Endothelial cell (in vitro differentiated cells): Measurements from ENCODE around the gene PARD3. TPM values are rescaled to one million over a fixed set of nuclear protein-coding genes. Genes with fewer than 3 reads are reported as not detected.

Experiments used
- DNase-seq: peaks from one replicate; pipeline ENCODE4 v3.0.0; 2021; ENCODE audit warnings: low spot score
- H3K27ac Mint-ChIP-seq: one replicate; pipeline ENCODE4 v1.8.0; 2021; ENCODE audit warnings: mixed read lengths, inconsistent platforms; ENCODE audit not compliant: unreplicated experiment
- H3K27me3 Mint-ChIP-seq: one replicate; pipeline ENCODE4 v1.8.0; 2021; ENCODE audit warnings: mild to moderate bottlenecking, moderate library complexity, mixed read lengths, inconsistent platforms; ENCODE audit not compliant: unreplicated experiment
- H3K36me3 Mint-ChIP-seq: one replicate; pipeline ENCODE4 v1.8.0; 2021; ENCODE audit warnings: mild to moderate bottlenecking, low read depth, mixed read lengths, inconsistent platforms; ENCODE audit not compliant: unreplicated experiment
- H3K4me1 Mint-ChIP-seq: one replicate; pipeline ENCODE4 v1.8.0; 2021; ENCODE audit warnings: mild to moderate bottlenecking, mixed read lengths, inconsistent platforms; ENCODE audit not compliant: unreplicated experiment
- H3K4me3 Mint-ChIP-seq: one replicate; pipeline ENCODE4 v1.8.0; 2021; ENCODE audit warnings: mild to moderate bottlenecking, mixed read lengths, inconsistent platforms; ENCODE audit not compliant: unreplicated experiment
- H3K9me3 Mint-ChIP-seq: one replicate; pipeline ENCODE4 v1.8.0; 2021; ENCODE audit warnings: mixed read lengths, inconsistent platforms; ENCODE audit not compliant: unreplicated experiment
- CTCF ChIP-seq: fragments of 200-600 bp; sonication (generic); IDR thresholded peaks from one replicate; pipeline ENCODE4 v1.5.0; 2021; ENCODE audit warnings: antibody characterized with exemption; ENCODE audit not compliant: unreplicated experiment
- total RNA-seq: library from RNA; stranded (reverse); fragmentation: NEBNext Ultra II Directional; extraction: Animal tissue kit (Norgen Biotek cat#: 25700); gene quantifications from one replicate; pipeline ENCODE4 v1.2.1, GENCODE V29; 2021; ENCODE audit not compliant: unreplicated experiment

PARD3 gene
- total RNA-seq, 1 donor from 2014 or later: 35.2 TPM

GRCh38 chr10:34740321-34740720 lies 74.8 kb downstream of the PARD3 start:
- H3K4me3 Mint-ChIP-seq: no peak overlapping the region
- no peaks in the 10 kb centered on the region for H3K36me3 Mint-ChIP-seq
- H3K9me3 Mint-ChIP-seq: no peaks in the 10 kb centered on the region
- peaks cover 24% of the 10 kb centered on the region for H3K4me1 Mint-ChIP-seq
- H3K27me3 Mint-ChIP-seq: peaks cover 2% of the 10 kb centered on the region
- DNase-seq: no peak
- H3K27ac Mint-ChIP-seq: no peak overlapping the region
- no peak for TF ChIP-seq CTCF

- Mint-ChIP-seq H3K36me3 (no peaks in the 10 kb centered on the region), H3K27ac (peak overlapping the region; percentile 74), H3K27me3 (peaks cover 2% of the 10 kb centered on the region), H3K4me3 (no peak overlapping the region), H3K9me3 (no peaks in the 10 kb centered on the region), H3K4me1 (peaks cover 21% of the 10 kb centered on the region)
- DNase-seq: peak; percentile 45
- no peak for TF ChIP-seq CTCF
These were observed 75.2 kb downstream of the PARD3 start for GRCh38 chr10:34739915-34740314.

DNA sequence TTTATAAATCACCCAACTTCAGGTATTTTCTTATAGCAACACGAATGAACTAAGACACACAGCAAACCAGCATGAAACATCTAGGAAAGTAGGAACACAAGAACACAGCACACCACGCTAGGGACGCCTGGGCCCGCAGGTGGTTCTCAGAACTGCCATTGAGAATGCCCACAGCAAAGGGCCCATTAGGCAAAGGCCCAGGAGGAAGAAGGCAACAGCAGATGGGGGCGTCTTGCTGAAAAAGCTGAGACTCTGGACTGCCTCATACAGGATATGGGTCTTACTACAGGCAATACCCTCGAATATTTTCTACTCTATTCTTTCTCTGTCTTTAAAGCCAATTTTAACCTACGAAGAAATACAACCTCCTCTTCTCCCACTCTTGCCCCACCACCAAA lies 77.3 kb downstream of the PARD3 start:
- DNase-seq: no peak
- H3K36me3 Mint-ChIP-seq: no peaks in the 10 kb centered on the region
- no peak overlapping the region for H3K27ac Mint-ChIP-seq
- no peaks in the 10 kb centered on the region for H3K9me3 Mint-ChIP-seq
- H3K4me3 Mint-ChIP-seq: no peak overlapping the region
- H3K27me3 Mint-ChIP-seq: peaks cover 2% of the 10 kb centered on the region
- peaks cover 25% of the 10 kb centered on the region for H3K4me1 Mint-ChIP-seq
- TF ChIP-seq CTCF: no peak

DNA sequence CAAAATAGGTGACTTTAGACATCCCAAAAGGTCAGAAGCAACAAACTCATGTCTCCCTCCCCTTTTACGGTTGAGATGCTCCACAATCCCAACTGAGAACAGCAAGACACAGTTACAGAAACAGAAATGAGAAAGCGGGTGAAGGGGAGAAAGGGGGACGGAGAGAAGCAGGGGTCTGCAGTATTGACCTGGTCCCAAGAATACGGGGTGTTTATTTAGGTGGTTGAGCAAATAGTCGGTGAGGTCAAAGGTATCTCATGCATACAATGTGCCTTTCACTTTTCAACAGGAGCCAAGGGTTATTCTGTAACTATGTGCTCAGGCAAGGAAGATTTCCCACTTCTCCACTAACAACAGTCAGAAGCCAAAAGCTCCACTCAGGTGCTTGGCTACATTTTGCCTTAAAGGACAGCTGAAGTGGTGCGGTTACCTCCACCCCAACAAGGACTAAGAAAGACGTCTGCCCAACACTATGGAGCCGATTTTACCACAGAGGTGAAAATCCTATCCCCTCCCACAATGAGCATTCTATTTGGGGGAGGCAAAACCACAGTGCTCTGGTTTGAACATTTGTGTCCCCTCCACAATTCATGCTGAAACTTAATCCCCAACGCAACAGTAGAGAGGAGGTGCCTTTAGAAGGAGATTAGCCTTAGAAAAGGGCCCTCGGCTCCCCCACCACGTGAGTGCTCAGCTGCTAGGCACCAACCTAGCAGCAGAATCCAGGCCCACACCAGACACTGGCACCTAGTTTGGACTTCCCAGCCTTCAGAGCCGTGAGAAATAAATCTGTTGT lies 77.9 kb downstream of the PARD3 start:
- no peak for DNase-seq
- TF ChIP-seq CTCF: no peak
- Mint-ChIP-seq H3K4me3 (no peak overlapping the region), H3K9me3 (no peaks in the 10 kb centered on the region), H3K27me3 (peaks cover 2% of the 10 kb centered on the region), H3K27ac (no peak overlapping the region), H3K36me3 (no peaks in the 10 kb centered on the region), H3K4me1 (peaks cover 27% of the 10 kb centered on the region)

GRCh38 chr10:34734918-34735317 lies 80.2 kb downstream of the PARD3 start:
- Mint-ChIP-seq H3K27ac (no peak overlapping the region), H3K36me3 (no peaks in the 10 kb centered on the region), H3K9me3 (no peaks in the 10 kb centered on the region), H3K27me3 (no peaks in the 10 kb centered on the region), H3K4me3 (no peak overlapping the region), H3K4me1 (peaks cover 24% of the 10 kb centered on the region)
- TF ChIP-seq CTCF: no peak
- no peak for DNase-seq
